GM10266 (cell line): ENCODE data around the gene MAGI2.

Experiments used
- DNase-seq: peaks from one replicate; pipeline ENCODE4 v3.0.0; 2012; ENCODE audit errors: extremely low spot score
- CTCF ChIP-seq: IDR thresholded peaks from 2 replicates; pipeline ENCODE4 v1.5.1; 2012; ENCODE audit warnings: mild to moderate bottlenecking, low read depth; ENCODE audit not compliant: control insufficient read depth, insufficient read depth; ENCODE audit errors: missing control alignments

The MAGI2 gene

DNA sequence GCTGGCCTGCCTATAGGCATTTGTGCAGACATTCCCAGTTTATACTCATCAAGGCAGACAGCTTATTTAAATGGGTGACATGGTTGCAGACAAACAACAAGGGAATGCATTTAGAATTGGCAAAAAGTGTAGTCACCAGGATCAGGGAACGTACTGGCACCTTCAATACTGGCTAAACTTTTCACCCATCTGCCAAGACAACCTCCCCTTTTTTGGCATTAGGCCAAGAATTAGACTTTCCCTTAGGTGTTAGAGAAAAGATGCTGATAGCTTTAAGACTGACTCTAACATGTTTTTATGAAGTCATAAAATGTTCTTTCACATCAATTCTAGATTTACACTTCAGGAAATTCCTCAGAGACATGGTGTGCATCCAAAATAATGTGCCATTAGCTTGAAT is 1289.0 kb downstream of the MAGI2 start:
- DNase-seq, result no peak
- no peak for TF ChIP-seq CTCF

GRCh38 chr7:78161781-78162180 is 1291.7 kb downstream of the MAGI2 start:
- no peak for TF ChIP-seq CTCF
- DNase-seq, result no peak

GRCh38 chr7:78159545-78159944 is 1293.9 kb downstream of the MAGI2 start:
- DNase-seq, result no peak
- no peak for TF ChIP-seq CTCF

- no peak for DNase-seq
- no peak for TF ChIP-seq CTCF
These were observed 1300.2 kb downstream of the MAGI2 start for GRCh38 chr7:78153285-78153684.

DNA sequence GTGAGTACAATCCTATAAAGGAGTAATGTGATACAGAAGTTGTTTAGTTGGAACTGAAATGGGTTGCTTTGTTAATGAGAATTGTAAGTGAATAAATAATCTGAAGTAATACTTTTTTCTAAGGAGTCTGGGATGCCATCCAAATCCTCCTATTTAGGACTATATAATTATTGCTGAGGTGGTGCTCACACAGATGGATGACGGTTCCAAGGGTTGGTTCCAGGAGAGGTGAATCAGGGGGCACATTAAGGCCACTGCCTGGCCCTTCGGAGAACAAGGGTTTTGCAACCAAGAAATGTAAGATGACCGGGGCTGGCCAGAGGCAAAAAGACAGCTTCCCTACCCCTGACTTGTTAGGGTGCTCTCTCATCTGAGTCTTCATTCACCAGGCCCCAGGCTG is 1302.2 kb downstream of the MAGI2 start:
- TF ChIP-seq CTCF, result no peak
- no peak for DNase-seq

DNA sequence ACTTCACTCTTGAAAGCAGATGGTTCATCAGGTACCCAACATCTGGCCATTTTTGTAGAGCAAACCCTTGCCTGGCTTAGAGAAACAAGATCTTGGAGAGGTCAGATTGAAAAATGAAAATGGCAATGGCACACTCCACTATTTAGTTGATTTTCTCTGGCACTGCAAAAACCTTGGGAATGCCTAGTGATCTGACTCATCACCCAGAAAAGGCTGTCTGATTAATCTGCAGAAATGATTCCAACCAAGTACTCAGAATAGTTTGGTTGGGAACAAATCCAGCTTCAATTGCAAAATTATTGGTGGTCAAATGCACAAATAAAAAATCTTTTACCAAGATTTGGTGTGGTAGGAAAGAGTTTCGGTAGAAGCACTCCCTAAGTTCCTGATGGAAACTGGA is 1303.7 kb downstream of the MAGI2 start:
- no peak for TF ChIP-seq CTCF
- DNase-seq, result no peak

- TF ChIP-seq CTCF, result no peak
- no peak for DNase-seq
These were observed 1305.1 kb downstream of the MAGI2 start for GRCh38 chr7:78148166-78148894.
